ENCODE data around the gene SPDYE2. TPM values are rescaled to one million over a fixed set of nuclear protein-coding genes. Genes with fewer than 3 reads are reported as not detected.
"Not testable (repeated sequence)": the region's sequence is repeated elsewhere in the genome, so short reads cannot be mapped to it uniquely, and the experiment has no call there.

The SPDYE2 gene
- total and polyA plus RNA-seq, 10 of the 15 experiments (the other 5 are each of a cell fraction or from before 2014, with no cell fraction given): 0.16 to 6.4 (median 2.3) TPM; not detected in 6

DNA sequence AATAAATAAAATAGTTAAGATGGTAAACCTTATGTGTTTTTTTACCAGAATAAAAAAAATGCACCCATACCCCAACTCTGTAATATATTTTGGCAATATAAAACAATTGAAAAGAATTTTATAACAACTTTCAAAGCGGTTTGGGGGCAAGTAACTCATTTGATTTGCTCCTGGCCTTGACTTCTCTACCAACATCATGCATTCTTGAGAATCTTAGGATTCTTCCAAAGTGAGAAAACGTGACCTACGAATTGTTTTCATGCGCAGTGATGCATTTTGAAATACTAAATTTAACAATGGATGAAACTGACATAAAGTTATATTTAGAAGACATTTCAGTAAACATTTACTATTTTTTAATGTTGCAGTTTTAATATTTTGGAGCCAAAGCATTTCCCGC is 30.2 kb upstream of the SPDYE2 start:
- in situ Hi-C loops (cut with MboI); intact Hi-C loops (cut with micrococcal nuclease; ENCODE audit: unreplicated experiment): not testable (repeated sequence)
- 30% methylated on average over 4 of the region's 5 CpGs for WGBS (ENCODE audit: insufficient coverage, insufficient replicate concordance, low lambda C conversion rate, missing lambda C conversion rate)

DNA sequence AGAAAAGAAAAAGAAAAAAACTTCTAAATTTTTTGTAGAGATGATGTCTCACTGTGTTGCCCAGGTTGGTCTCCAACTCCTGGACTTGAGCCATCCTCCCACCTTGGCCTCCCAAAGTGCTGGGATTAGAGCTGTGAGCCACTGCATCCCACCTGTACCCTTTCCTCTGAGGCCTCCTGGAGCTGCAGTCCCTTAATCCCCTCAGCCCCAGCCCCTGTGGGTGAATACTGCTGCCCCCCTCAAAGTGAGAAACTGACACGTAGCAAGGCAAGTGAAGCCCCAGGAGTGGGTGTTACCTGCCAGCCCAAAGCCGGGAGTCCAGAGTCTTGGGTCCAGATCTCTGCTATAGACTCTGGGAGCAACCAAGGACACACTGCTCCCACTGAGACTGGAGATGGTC is 26.2 kb upstream of the SPDYE2 start:
- H3K27me3 ChIP-seq (replicated peaks in 1 of 2; ENCODE audit: control insufficient read depth in 2 of 2, insufficient read depth in 2 of 2, low read length in 1 of 2); POLR2A ChIA-PET; DNase-seq (ENCODE audit: low read depth, low spot score); CTCF ChIA-PET; H3K27ac ChIP-seq (ENCODE audit: control insufficient read depth, insufficient read depth); H3K4me2 ChIP-seq (ENCODE audit: control insufficient read depth, insufficient read depth); BruUV-seq (replicated peaks); in situ Hi-C loops (cut with MboI); H4K20me1 ChIP-seq (ENCODE audit: control insufficient read depth, insufficient read depth); H3K79me2 ChIP-seq (ENCODE audit: control insufficient read depth, insufficient read depth, low read length); H2AFZ ChIP-seq (ENCODE audit: control insufficient read depth, low read depth, low read length); H3K9me3 ChIP-seq (replicated peaks; ENCODE audit: control insufficient read depth, insufficient read depth, low read length); H3K36me3 ChIP-seq (ENCODE audit: control insufficient read depth in 2 of 2, insufficient read depth in 2 of 2, low read length in 1 of 2); H3K4me1 ChIP-seq (ENCODE audit: control insufficient read depth, insufficient read depth, low read length); H3K9ac ChIP-seq (ENCODE audit: control insufficient read depth, insufficient read depth, low read length); FAIRE-seq; RAD21 ChIA-PET (ENCODE audit: unreplicated experiment); SMC1A ChIA-PET (ENCODE audit: uncharacterized antibody, unreplicated experiment); H3K4me3 ChIP-seq; intact Hi-C loops (cut with micrococcal nuclease; ENCODE audit: unreplicated experiment): not testable (repeated sequence)
- peak; percentile 16 for ATAC-seq
- 22% methylated on average over 1 of the region's 2 CpGs for WGBS (ENCODE audit: insufficient coverage, insufficient replicate concordance, low lambda C conversion rate, missing lambda C conversion rate)

More for the DNA sequence above, 30.2 kb upstream of the SPDYE2 start:
- H2AFZ ChIP-seq (ENCODE audit: control insufficient read depth, low read depth, low read length); FAIRE-seq; H3K79me2 ChIP-seq (ENCODE audit: control insufficient read depth, insufficient read depth, low read length); ATAC-seq; POLR2A ChIA-PET; H3K36me3 ChIP-seq (ENCODE audit: control insufficient read depth in 2 of 2, insufficient read depth in 2 of 2, low read length in 1 of 2); H3K4me1 ChIP-seq (ENCODE audit: control insufficient read depth, insufficient read depth, low read length); H3K27me3 ChIP-seq (replicated peaks in 1 of 2; ENCODE audit: control insufficient read depth in 2 of 2, insufficient read depth in 2 of 2, low read length in 1 of 2); H3K9ac ChIP-seq (ENCODE audit: control insufficient read depth, insufficient read depth, low read length); BruUV-seq (replicated peaks); H3K9me3 ChIP-seq (replicated peaks; ENCODE audit: control insufficient read depth, insufficient read depth, low read length); H3K27ac ChIP-seq (ENCODE audit: control insufficient read depth, insufficient read depth); H3K4me2 ChIP-seq (ENCODE audit: control insufficient read depth, insufficient read depth); H3K4me3 ChIP-seq; CTCF ChIA-PET; SMC1A ChIA-PET (ENCODE audit: uncharacterized antibody, unreplicated experiment); DNase-seq (ENCODE audit: low read depth, low spot score); H4K20me1 ChIP-seq (ENCODE audit: control insufficient read depth, insufficient read depth); RAD21 ChIA-PET (ENCODE audit: unreplicated experiment): not testable (repeated sequence)

DNA sequence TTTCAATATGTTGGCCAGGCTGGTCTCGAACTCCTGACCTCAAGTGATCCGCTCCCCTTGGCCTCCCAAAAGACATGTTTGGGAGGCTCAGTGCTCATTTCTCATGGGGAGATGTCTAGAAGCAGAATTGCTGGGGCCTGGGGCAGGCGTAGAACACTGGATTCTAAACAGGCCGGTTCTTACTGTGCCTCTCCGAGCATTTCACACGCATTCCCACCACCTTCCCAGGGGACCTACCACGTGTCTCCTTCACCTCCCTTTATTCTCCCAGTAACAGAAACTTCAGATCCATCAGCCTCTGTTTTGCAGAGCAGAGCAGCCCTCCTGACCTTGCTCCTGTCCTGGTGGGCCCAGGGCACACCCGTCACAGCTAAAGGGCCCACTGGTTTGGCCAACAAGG is 23.8 kb upstream of the SPDYE2 start:
- H3K4me3 ChIP-seq; DNase-seq (ENCODE audit: low read depth, low spot score); SMC1A ChIA-PET (ENCODE audit: uncharacterized antibody, unreplicated experiment); CTCF ChIA-PET; BruUV-seq (replicated peaks); POLR2A ChIA-PET; ATAC-seq; H3K36me3 ChIP-seq (ENCODE audit: control insufficient read depth in 2 of 2, insufficient read depth in 2 of 2, low read length in 1 of 2); H3K9me3 ChIP-seq (replicated peaks; ENCODE audit: control insufficient read depth, insufficient read depth, low read length); RAD21 ChIA-PET (ENCODE audit: unreplicated experiment); H3K9ac ChIP-seq (ENCODE audit: control insufficient read depth, insufficient read depth, low read length); H3K4me1 ChIP-seq (ENCODE audit: control insufficient read depth, insufficient read depth, low read length); H3K79me2 ChIP-seq (ENCODE audit: control insufficient read depth, insufficient read depth, low read length); H3K4me2 ChIP-seq (ENCODE audit: control insufficient read depth, insufficient read depth); FAIRE-seq; H3K27me3 ChIP-seq (replicated peaks in 1 of 2; ENCODE audit: control insufficient read depth in 2 of 2, insufficient read depth in 2 of 2, low read length in 1 of 2); in situ Hi-C loops (cut with MboI); H3K27ac ChIP-seq (ENCODE audit: control insufficient read depth, insufficient read depth); H4K20me1 ChIP-seq (ENCODE audit: control insufficient read depth, insufficient read depth); intact Hi-C loops (cut with micrococcal nuclease; ENCODE audit: unreplicated experiment); H2AFZ ChIP-seq (ENCODE audit: control insufficient read depth, low read depth, low read length): not testable (repeated sequence)
- WGBS (ENCODE audit: insufficient coverage, insufficient replicate concordance, low lambda C conversion rate, missing lambda C conversion rate): 91% methylated on average over 1 of the region's 8 CpGs

DNA sequence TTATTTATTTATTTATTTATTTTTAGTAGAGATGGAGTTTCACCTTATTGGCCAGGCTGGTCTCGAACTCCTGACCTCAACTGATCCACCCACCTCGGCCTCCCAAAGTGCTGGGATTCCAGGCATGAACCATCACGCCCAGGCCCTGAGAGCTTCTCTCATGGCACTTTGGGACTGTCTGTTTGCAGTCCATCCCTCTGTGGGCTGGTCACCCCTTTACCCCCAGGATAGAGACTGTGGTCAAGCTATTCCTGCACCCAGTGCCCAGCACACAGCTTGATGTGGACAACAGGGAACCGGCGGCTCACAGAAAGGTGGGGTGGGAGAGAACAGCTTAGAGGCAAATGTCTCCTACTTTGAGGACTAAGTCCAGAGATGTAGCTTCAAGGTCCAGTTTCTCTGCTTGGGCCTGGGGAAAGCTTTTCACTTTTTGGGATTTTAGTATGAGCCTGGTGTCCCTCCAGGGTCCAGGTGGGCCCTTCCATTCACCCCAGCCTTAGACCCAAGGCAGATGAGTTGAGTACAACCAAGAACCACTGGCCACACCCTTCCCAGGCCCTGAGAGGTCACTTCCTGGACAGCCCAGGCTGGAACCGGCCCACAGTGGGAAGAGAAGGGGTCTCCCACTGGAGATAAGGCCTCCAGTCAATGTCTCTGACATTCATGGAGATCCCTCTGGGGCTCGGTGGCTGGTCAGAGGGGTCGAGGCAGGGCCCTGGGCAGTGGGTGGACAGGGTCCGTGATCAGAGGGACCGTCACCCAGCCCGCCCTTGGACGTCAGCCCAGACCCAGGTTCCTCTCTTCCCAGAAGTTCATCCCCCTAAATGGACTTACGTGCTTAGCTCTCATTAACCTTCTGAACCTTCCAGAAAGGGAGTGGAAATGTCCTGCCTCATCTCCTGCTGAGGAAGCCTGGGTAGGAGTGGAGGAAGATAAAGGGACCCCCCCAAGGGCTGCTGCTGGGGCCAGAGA is 22.9 kb upstream of the SPDYE2 start:
- WGBS (ENCODE audit: insufficient coverage, insufficient replicate concordance, low lambda C conversion rate, missing lambda C conversion rate): 80% methylated on average over 3 of the region's 13 CpGs
- H3K36me3 ChIP-seq (ENCODE audit: control insufficient read depth in 2 of 2, insufficient read depth in 2 of 2, low read length in 1 of 2); ATAC-seq; in situ Hi-C loops (cut with MboI); DNase-seq (ENCODE audit: low read depth, low spot score); H3K9me3 ChIP-seq (replicated peaks; ENCODE audit: control insufficient read depth, insufficient read depth, low read length); H3K79me2 ChIP-seq (ENCODE audit: control insufficient read depth, insufficient read depth, low read length); H3K4me3 ChIP-seq; H3K9ac ChIP-seq (ENCODE audit: control insufficient read depth, insufficient read depth, low read length); intact Hi-C loops (cut with micrococcal nuclease; ENCODE audit: unreplicated experiment); RAD21 ChIA-PET (ENCODE audit: unreplicated experiment); CTCF ChIA-PET; POLR2A ChIA-PET; H3K27ac ChIP-seq (ENCODE audit: control insufficient read depth, insufficient read depth); H2AFZ ChIP-seq (ENCODE audit: control insufficient read depth, low read depth, low read length); FAIRE-seq; H3K4me2 ChIP-seq (ENCODE audit: control insufficient read depth, insufficient read depth); H4K20me1 ChIP-seq (ENCODE audit: control insufficient read depth, insufficient read depth); H3K27me3 ChIP-seq (replicated peaks in 1 of 2; ENCODE audit: control insufficient read depth in 2 of 2, insufficient read depth in 2 of 2, low read length in 1 of 2); SMC1A ChIA-PET (ENCODE audit: uncharacterized antibody, unreplicated experiment); BruUV-seq (replicated peaks); H3K4me1 ChIP-seq (ENCODE audit: control insufficient read depth, insufficient read depth, low read length): not testable (repeated sequence)
